ENCODE data around the gene KRTAP16-1.
"Not testable (repeated sequence)": the region's sequence is repeated elsewhere in the genome, so short reads cannot be mapped to it uniquely, and the experiment has no call there.

The KRTAP16-1 gene

GRCh38 chr17:41308251-41308917, 725 bp downstream of the KRTAP16-1 start:
- in situ Hi-C loops (cut with HindIII; ENCODE audit: low pct_ligation_motif_present, low pct_unique_long_range_greater_than_20kb, low sequenced_read_pairs) = no loop called here
- DNase-seq = no peak

- in situ Hi-C loops (cut with HindIII; ENCODE audit: low pct_ligation_motif_present, low pct_unique_long_range_greater_than_20kb, low sequenced_read_pairs) = no loop called here
- DNase-seq = no peak
Observed at GRCh38 chr17:41307647-41308046, 1.5 kb downstream of the KRTAP16-1 start.

DNA sequence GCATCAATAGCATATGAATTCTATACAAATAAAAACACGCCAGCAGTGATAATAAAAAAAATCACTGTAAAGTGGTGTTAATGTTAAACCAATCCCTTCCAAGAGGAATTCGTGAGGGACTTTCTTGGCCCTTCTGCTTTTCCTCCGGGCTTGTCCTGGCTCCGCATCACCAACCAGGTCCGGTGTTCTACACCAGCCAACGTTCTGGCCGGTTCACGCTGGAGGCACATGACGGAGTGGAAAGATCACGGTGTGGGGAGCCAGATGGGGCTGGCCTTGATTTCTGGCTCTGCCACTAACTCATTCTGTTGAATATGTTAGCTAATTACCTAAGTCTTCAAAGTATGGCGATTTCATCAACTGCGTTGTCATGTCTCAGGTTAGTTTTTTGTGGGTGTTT, 5.0 kb downstream of the KRTAP16-1 start:
- DNase-seq = no peak
- in situ Hi-C loops (cut with HindIII; ENCODE audit: low pct_ligation_motif_present, low pct_unique_long_range_greater_than_20kb, low sequenced_read_pairs) = no loop called here

DNA sequence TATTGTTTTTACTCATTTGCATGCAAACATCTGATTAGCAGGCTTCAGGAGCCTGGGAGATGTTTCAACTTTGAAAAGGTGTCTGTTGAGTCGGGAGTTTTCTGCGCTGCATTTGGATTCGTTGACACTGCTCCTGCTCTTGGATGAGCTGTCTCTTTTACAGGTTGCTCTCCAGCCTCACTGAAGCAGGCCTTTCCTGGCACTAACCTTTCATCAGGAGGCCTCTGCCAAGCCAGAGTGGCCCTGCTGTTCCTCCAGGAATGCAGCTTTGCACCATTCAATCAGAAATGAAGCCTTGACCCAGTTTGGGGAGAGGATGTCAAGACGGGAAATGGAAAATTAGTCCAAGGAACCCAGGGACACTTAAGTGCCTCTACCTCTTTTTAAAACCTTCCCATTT, 6.1 kb downstream of the KRTAP16-1 start:
- in situ Hi-C loops (cut with HindIII; ENCODE audit: low pct_ligation_motif_present, low pct_unique_long_range_greater_than_20kb, low sequenced_read_pairs) = no loop called here
- no peak for DNase-seq

DNA sequence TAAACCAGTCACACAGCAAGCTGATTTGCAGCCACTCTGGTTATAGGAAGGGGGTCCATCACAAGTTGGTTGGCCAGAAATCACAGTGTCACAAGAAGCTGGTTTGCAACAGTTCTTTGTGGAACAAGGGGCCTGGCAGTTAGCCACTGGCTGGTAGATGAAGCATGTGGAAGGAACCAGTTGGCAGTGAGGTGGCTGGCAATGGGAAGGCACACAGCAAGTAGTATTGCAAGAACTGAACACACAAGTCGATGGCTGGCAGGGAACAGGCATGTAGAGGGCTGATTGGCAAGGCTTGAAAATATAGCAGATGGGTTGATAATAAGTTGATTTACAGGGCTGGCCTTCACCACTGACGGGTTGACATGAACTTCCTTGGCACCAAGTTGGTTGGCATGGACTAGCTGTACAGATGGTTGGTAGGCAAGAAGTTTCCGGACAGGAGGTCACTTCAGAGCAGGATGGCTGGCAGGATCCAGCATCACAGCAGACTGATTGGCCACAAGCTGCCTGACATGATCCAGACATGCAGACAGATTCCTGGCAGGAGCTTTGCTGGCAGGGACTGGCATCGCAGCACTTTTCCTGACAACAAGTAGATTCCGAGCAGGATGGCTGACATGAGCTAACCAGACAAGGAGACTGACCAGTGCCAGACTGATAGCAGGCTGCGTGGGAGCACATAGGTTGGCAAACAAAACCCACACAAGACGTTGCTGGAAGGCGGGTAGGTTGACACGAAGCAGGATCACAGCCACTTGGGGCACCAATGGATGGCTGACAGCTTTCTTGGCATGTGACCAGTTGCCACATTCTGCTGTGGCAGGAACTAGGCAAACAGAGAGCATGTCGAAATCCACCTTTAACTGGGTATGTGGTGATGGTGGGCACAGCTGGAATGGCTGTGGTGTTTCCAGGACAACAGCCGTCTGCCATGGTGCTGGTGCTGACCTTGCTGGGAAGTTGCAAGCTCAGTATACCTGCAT, 6.9 kb downstream of the KRTAP16-1 start, which contains the start of gene KRTAP29-1:
Gene KRTAP29-1 (minus strand): TSS at position 936 of the 986 bp plus-strand sequence. CDS start 0 bp downstream, at position 936.
- DNase-seq = no peak
- in situ Hi-C loops (cut with HindIII; ENCODE audit: low pct_ligation_motif_present, low pct_unique_long_range_greater_than_20kb, low sequenced_read_pairs) = no loop called here

- no peak for DNase-seq
- in situ Hi-C loops (cut with HindIII; ENCODE audit: low pct_ligation_motif_present, low pct_unique_long_range_greater_than_20kb, low sequenced_read_pairs) = no loop called here
Observed at GRCh38 chr17:41301204-41301790, 7.8 kb downstream of the KRTAP16-1 start.

DNA sequence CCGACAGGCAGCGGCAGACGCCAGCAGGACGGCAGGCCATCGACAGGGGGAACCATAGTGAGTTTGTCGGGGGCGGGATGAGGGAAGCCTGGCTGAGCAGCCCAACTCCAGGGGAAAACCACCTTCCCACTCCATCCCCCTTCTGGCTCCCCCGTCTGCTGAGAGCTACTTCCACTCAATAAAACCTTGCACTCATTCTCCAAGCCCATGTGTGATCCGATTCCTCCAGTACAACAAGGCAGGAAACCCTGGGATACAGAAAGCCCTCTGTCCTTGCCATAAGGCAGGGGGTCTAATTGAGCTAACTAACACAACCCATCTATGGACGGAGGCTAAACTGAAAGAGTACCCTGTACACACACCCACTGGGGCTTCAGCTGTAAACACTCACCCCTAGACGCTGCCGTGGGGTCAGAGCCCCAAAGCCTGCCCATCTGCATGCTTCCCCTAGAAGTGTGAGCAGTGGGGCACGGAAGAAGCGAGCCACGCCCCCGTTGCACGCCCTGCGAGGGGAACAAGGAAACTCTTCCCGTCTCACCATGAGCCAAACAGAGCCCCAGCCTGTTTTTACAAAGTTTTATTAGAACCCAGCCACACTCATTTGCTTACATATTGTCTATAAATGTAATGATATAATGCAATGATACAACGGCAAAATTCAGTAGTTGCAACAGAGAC, 10.5 kb downstream of the KRTAP16-1 start:
- no peak for DNase-seq
- in situ Hi-C loops (cut with HindIII; ENCODE audit: low pct_ligation_motif_present, low pct_unique_long_range_greater_than_20kb, low sequenced_read_pairs) = no loop called here

DNA sequence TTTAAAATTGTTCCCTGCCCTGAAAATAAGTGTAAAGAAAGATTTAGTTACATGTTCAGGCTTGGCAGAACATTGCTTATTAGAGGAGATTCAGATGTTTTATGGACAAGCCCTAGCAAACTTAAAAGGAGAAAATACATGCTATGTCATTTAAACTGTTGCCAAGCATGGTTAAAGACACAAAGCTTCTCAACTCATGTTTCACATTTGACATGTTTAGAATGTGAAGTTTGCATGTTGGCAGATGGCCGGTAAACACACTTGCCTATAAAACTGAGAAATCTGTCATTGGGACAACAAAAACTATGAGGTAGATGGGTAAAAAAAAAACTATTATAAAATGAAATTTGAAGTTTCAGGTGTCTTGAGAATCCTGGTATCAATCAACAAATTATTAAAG, 12.3 kb downstream of the KRTAP16-1 start:
- no peak for DNase-seq
- in situ Hi-C loops (cut with HindIII; ENCODE audit: low pct_ligation_motif_present, low pct_unique_long_range_greater_than_20kb, low sequenced_read_pairs) = no loop called here

- DNase-seq = no peak
- in situ Hi-C loops (cut with HindIII; ENCODE audit: low pct_ligation_motif_present, low pct_unique_long_range_greater_than_20kb, low sequenced_read_pairs) = no loop called here
Observed at GRCh38 chr17:41294016-41294415, 15.1 kb downstream of the KRTAP16-1 start.

- in situ Hi-C loops (cut with HindIII; ENCODE audit: low pct_ligation_motif_present, low pct_unique_long_range_greater_than_20kb, low sequenced_read_pairs) = no loop called here
- no peak for DNase-seq
Observed at GRCh38 chr17:41287050-41287449, 22.1 kb downstream of the KRTAP16-1 start.

- no peak for DNase-seq
- in situ Hi-C loops (cut with HindIII; ENCODE audit: low pct_ligation_motif_present, low pct_unique_long_range_greater_than_20kb, low sequenced_read_pairs) = no loop called here
Observed at GRCh38 chr17:41284546-41284945, 24.6 kb downstream of the KRTAP16-1 start.

GRCh38 chr17:41284043-41284442, 25.1 kb downstream of the KRTAP16-1 start:
- no peak for DNase-seq
- in situ Hi-C loops (cut with HindIII; ENCODE audit: low pct_ligation_motif_present, low pct_unique_long_range_greater_than_20kb, low sequenced_read_pairs) = no loop called here

GRCh38 chr17:41278176-41278955, 30.7 kb downstream of the KRTAP16-1 start:
- DNase-seq = no peak
- in situ Hi-C loops (cut with HindIII; ENCODE audit: low pct_ligation_motif_present, low pct_unique_long_range_greater_than_20kb, low sequenced_read_pairs) = no loop called here

DNA sequence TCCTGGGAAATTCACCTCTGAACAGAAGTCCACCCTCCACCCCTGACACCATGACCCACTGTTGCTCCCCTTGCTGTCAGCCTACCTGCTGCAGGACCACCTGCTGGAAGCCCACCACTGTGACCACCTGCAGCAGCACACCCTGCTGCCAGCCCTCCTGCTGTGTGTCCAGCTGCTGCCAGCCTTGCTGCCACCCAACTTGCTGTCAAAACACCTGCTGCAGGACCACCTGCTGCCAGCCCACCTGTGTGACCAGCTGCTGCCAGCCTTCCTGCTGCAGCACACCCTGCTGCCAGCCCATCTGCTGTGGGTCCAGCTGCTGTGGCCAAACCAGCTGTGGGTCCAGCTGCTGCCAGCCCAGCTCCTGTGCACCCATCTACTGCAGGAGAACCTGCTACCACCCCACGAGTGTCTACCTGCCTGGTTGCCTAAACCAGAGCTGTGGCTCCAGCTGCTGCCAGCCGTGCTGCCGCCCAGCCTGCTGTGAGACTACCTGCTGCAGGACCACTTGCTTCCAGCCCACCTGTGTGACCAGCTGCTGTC, 33.4 kb downstream of the KRTAP16-1 start, which contains the start of gene KRTAP9-7:
Gene KRTAP9-7 (plus strand): TSS at position 51 of the 543 bp plus-strand sequence. CDS start 0 bp downstream, at position 51.
- DNase-seq; in situ Hi-C loops (cut with HindIII; ENCODE audit: low pct_ligation_motif_present, low pct_unique_long_range_greater_than_20kb, low sequenced_read_pairs): not testable (repeated sequence)

GRCh38 chr17:41271858-41272257, 37.3 kb downstream of the KRTAP16-1 start:
- no peak for DNase-seq
- in situ Hi-C loops (cut with HindIII; ENCODE audit: low pct_ligation_motif_present, low pct_unique_long_range_greater_than_20kb, low sequenced_read_pairs) = no loop called here

DNA sequence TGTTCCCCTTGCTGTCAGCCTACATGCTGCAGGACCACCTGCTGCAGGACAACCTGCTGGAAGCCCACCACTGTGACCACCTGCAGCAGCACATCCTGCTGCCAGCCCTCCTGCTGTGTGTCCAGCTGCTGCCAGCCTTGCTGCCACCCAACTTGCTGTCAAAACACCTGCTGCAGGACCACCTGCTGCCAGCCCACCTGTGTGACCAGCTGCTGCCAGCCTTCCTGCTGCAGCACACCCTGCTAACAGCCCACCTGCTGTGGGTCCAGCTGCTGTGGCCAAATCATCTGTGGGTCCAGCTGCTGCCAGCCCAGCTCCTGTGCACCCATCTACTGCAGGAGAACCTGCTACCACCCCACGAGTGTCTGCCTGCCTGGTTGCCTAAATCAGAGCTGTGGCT, 37.8 kb downstream of the KRTAP16-1 start:
- DNase-seq; in situ Hi-C loops (cut with HindIII; ENCODE audit: low pct_ligation_motif_present, low pct_unique_long_range_greater_than_20kb, low sequenced_read_pairs): not testable (repeated sequence)

- no peak for DNase-seq
- in situ Hi-C loops (cut with HindIII; ENCODE audit: low pct_ligation_motif_present, low pct_unique_long_range_greater_than_20kb, low sequenced_read_pairs) = no loop called here
Observed at GRCh38 chr17:41267711-41268110, 41.4 kb downstream of the KRTAP16-1 start.

- in situ Hi-C loops (cut with HindIII; ENCODE audit: low pct_ligation_motif_present, low pct_unique_long_range_greater_than_20kb, low sequenced_read_pairs) = no loop called here
- DNase-seq = no peak
Observed at GRCh38 chr17:41265078-41265477, 44.0 kb downstream of the KRTAP16-1 start, which contains the start of gene KRTAP9-6. TSS of gene KRTAP9-6 (plus strand) at chr17:41265378. CDS start at chr17:41265378, 0 bp downstream.
